Uterus (tissue), 2 donors: Measurements from ENCODE around the gene SYNE1.

Experiments
- POLR2A ChIP-seq, 2 donors: fragments of 450-650 bp; IDR thresholded peaks; one replicate each; pipeline ENCODE4 v1.6.1; 2016; ENCODE audit warnings: antibody characterized with exemption in 2 of 2, mild to moderate bottlenecking in 1 of 2, moderate library complexity in 1 of 2
- TF ChIP-seq, protein P1 (sequence below), 4 experiments: fragments of 200-600 bp in 2 of 4; fragments of 450-650 bp in 2 of 4; sonication (generic) in 2 of 4; IDR thresholded peaks; one replicate each; pipeline ENCODE4 v1.5.1; 2016 to 2019; ENCODE audit warnings: antibody characterized with exemption in 4 of 4, mild to moderate bottlenecking in 2 of 4, moderate library complexity in 1 of 4

DNA sequence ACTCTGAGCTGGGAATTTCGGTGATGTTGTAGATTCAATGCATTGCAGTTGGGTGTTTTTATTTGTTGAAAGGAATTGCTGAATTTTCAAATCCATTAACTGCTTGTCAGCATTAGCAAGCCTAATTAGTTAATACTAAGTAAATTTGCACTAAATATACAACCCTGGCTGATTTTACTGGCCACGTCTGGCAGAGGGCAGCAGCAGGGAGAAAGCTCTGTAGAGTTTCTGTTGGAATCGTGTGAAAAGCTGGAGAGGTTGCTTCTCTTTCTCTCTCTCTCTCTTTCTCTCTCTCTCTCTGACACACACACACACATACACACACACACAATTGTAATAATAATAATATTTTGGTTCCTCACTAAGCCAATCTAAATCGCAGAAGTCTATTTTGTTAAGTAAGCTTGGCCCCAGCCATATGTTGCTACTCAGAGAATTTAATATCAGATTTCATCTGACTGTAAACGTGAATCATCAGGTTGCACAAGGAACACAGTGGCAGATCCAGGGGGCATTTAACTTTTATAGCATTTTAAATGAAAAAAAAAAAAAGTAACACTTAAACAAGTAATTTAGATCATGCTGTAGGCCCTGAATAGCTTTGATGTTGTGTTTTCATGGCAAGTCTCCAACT lies 540.2 kb downstream of the SYNE1 start:
- TF ChIP-seq, protein P1, sequence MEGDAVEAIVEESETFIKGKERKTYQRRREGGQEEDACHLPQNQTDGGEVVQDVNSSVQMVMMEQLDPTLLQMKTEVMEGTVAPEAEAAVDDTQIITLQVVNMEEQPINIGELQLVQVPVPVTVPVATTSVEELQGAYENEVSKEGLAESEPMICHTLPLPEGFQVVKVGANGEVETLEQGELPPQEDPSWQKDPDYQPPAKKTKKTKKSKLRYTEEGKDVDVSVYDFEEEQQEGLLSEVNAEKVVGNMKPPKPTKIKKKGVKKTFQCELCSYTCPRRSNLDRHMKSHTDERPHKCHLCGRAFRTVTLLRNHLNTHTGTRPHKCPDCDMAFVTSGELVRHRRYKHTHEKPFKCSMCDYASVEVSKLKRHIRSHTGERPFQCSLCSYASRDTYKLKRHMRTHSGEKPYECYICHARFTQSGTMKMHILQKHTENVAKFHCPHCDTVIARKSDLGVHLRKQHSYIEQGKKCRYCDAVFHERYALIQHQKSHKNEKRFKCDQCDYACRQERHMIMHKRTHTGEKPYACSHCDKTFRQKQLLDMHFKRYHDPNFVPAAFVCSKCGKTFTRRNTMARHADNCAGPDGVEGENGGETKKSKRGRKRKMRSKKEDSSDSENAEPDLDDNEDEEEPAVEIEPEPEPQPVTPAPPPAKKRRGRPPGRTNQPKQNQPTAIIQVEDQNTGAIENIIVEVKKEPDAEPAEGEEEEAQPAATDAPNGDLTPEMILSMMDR (IDR thresholded peaks at IDR 0.05) = no peak
- no peak for TF ChIP-seq POLR2A (IDR thresholded peaks at IDR 0.05)
